ENCODE measurements around the gene CLMN.

DNA sequence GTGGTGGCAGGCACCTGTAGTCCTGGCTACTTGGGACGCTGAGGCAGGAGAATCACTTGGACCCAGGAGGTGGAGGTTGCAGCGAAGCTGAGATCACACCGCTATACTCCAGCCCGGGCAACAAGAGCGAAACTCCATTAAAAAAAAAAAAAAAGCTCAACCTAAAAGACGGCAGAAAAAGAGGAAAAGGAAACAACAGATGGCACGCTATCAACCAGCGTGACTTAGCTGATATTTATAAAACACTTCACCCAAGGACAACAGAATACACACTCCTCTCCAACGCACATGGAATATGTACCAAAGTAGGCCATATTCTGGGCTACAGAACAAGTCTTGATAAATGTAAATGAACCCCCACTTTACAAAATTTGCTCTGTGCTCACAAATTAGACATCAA is 34.0 kb upstream of the CLMN start:
- no peak for TF ChIP-seq EZH2 (IDR thresholded peaks at IDR 0.05; ENCODE audit: borderline replicate concordance, low read length)
- TF ChIP-seq, protein P1, sequence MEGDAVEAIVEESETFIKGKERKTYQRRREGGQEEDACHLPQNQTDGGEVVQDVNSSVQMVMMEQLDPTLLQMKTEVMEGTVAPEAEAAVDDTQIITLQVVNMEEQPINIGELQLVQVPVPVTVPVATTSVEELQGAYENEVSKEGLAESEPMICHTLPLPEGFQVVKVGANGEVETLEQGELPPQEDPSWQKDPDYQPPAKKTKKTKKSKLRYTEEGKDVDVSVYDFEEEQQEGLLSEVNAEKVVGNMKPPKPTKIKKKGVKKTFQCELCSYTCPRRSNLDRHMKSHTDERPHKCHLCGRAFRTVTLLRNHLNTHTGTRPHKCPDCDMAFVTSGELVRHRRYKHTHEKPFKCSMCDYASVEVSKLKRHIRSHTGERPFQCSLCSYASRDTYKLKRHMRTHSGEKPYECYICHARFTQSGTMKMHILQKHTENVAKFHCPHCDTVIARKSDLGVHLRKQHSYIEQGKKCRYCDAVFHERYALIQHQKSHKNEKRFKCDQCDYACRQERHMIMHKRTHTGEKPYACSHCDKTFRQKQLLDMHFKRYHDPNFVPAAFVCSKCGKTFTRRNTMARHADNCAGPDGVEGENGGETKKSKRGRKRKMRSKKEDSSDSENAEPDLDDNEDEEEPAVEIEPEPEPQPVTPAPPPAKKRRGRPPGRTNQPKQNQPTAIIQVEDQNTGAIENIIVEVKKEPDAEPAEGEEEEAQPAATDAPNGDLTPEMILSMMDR (IDR thresholded peaks at IDR 0.05; ENCODE audit: low read length): no peak
